HG02588 (cell line): ENCODE results near the gene CBL.
A peak's percentile ranks its signal among the peaks of the same experiment; 100 is the strongest.

Experiments
- ATAC-seq: cut with Tn5 transposase; IDR thresholded peaks from one replicate; pipeline ENCODE4 v1.9.1; 2021; ENCODE audit warnings: mild to moderate bottlenecking, moderate library complexity; ENCODE audit not compliant: unreplicated experiment

Gene CBL

DNA sequence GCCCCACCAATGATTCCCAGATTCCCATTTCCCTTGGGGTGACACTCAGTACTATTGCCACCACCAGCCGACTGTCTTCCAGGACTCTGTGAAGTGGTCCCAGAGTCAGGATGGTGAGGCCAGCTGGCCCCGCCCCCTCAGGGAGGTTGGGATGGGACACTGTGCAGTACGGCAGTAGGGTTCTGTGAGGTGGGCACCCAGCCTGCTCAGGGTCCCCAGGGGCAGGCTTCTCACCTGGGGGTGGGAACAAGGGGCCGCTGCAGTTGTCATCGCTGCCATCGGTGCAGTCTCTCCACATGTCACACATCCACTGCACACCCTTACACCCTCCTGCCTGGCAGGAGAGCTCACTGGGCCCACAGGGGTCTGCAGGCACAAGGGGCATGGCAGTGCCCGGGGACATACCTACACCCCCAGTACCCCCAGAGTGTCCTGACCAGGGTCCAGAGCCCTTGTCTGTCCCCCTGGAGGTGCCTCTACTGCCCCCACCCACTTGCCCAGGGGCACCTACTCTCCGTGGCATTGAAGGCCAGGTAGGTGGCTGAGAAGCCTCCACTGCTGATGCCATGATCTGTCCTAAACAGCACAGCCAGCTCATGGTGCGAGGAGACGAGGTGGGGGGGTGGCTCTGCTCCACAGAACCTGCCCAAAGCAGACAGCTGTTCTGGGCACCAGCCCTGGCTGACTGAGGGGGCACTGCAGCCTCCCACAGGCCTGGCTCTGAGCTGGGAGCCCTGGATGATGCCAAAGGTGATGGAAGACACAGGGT lies 136.4 kb downstream of the CBL start:
- no peak for ATAC-seq

- no peak for ATAC-seq
These were observed 137.6 kb downstream of the CBL start for GRCh38 chr11:119343726-119344125.

GRCh38 chr11:119344291-119345010 lies 138.3 kb downstream of the CBL start:
- ATAC-seq, result no peak

DNA sequence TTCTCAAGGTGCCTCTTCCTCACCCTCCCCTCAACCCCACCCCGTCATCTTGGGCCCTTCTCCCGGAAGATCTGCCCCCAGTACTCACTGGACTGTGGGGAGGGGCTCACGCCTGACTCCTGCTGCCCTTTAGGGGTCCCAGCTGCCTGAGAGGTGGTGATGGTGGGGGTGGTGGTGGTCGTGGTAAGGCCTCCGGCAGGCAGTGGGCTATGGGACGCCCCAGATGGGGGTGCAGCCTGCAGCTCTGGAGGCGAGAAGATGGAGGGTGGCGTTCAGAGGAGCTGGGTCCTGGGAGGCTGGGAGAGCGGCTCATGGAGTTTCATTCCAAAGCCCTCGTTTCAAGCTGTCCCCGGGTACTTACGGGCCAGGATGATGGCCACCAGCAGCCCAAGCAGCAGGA lies 139.5 kb downstream of the CBL start:
- ATAC-seq, result no peak

GRCh38 chr11:119346605-119347004 lies 140.5 kb downstream of the CBL start, which contains the start of gene MFRP:
MFRP (minus strand) TSS chr11:119346705; CDS start chr11:119346513, 192 bp downstream.
- no peak for ATAC-seq

DNA sequence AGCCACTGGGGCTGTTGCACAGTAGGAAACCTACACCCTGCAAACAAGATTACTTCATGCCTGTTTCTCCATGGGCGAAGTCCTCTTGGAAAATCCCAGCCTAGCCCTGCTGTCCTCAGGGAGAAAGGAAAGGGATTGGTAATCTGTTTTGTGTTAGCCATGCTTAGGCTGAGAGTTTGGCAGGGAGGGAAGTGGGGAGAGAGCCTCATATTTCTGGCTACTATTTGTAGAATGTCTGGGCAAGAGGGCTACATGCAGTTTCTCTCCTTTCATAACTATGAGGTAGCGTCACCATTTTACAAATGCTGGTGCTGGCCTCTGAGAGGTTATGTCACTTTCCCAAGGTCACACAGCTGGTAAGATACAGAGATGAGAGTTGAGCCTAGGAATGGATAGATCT lies 141.1 kb downstream of the CBL start:
- ATAC-seq, result no peak

DNA sequence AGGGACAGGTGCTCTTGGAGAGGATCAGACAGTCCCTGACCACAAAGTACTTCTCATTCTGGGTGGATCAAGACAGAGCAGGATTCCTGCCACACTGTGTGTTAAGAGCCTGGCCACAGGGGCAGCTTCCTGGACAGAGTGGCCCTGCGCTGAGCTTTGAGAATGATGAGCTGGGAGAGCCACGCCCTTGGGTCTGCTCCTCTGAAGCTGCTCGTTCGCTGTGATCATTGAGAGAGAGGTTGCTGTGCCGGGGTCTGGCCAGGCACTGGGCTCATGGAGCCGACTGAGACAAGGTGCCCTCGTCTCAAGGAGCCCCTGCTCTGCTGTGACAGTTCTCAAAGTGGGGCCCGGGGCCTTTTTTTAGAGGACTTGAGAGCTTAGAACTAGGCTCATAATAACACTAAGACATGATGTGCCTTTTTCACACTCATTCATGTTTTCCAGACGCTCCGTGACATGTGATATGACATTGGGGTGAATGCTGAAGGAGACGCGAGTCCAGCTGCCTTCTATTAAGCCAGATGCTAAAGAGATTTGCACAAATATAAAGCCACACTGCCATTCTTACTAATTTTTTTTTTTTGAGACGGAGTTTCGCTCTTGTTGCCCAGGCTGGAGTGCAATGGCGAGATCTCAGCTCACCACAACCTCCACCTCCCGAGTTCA lies 141.9 kb downstream of the CBL start:
- ATAC-seq, result no peak

DNA sequence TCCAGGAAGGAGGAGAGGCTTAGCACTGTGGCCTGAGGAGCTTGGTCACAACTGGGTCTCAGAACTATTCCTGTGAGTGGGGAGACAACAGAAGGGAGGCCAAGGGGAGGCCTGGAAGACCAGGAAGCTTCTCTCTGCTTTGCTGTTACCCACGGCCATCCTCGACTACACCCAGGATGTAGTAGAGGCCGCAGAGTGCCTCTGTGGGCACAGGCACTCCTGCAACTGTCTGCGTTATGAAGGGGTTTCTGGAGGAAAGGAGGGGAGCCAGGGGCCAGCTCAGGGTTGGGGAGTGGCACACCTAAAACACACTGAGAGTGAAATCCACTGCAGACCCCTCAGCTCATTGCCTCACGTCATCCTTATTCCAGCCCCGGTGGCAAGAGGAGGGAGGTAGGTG lies 144.2 kb downstream of the CBL start:
- no peak for ATAC-seq

- ATAC-seq, result no peak
These were observed 145.1 kb downstream of the CBL start for GRCh38 chr11:119351232-119351631.

DNA sequence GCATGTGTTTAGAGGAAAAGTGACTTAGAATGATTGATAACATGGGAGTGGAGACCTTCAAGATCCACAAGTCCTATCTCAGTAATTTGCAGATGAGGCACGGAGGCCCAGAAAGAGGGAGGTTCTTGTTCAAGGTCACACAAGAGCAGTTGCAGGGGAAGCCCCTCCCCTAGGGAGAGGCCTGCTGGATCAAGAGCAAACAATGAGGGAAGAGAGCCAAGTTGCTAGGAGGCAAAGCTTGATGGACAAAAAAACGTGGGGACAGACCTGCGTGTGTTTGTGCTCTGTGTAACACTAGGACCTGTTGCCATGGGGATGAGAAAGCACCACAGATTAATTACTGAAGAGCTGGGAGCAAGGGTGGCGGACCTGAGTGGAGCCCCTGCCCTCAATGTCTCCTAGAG lies 146.7 kb downstream of the CBL start:
- ATAC-seq, result no peak

DNA sequence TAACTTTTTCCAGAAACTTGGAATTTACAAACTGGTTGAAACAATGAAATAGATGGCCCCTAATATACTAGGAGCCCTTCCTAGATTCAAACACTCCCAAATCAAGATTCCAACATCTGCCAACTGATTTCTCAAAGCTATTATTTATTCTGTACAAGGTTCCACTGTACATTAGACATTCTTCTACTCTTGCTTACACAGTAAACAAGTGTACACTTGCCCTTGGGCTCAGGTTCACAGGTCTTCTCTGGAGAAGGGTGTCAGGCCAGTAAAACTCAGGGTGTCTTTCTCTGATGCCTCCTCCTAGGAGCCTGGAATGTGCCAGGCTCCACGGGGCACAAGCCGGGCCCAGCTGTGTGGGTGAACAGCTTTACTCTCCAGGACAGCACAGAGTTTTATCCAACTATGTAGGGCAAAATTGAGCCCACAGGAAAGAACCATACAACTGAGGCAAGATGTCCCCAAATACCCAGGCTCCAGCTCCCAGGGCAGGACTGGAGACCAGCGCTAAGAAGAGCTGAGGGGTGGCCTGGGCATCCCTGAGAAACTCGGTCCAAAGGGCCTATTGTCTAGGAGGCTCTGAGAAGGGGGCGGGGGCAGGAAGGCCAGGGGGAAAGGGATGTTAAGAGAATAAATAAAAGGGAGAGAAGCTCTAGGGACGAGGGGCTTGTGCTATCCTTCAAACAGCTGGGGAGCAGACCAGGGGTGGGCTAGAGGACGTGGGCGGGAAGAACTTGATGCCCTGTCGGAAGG lies 149.1 kb downstream of the CBL start:
- ATAC-seq, result no peak

- ATAC-seq, result peak; percentile 54
These were observed 150.4 kb downstream of the CBL start for GRCh38 chr11:119356349-119357031.

DNA sequence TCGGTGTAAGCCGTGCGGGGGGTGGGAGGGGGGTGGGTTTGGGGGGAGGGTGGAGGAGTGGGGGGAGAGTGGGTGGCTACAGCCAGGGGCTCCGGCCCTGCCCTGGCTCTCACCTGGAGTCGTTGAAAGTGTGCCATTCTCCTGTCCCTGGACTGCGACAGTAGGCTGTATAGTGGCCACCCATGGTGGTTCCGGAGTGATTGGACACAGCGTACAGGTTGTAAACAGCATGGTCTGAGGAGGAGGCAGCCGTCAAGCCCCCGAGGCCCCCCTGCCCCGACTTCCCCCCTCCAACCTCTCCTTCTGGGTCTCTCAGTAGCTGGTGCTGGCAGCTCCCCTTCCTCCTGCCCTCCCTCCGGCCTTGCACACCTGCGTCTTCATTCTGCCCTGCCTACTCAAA lies 150.9 kb downstream of the CBL start:
- ATAC-seq, result no peak
